Measurements from ENCODE around the gene DDX6. TPM values are rescaled to one million over a fixed set of nuclear protein-coding genes. Genes with fewer than 3 reads are reported as not detected.

Gene DDX6
- total RNA-seq, result 74.2 and 104 TPM in 2 replicates

GRCh38 chr11:118791111-118791960 lies at the start of gene DDX6:
DDX6 (minus strand) TSS chr11:118791164; CDS start chr11:118786251, 4,913 bp downstream.

Other genes starting within 250 kb of the DDX6 start
- gene IFT46, start 225.2 kb downstream of the DDX6 start, total RNA-seq, result 22.8 and 24.5 TPM in 2 replicates
- gene ARCN1, start 218.8 kb downstream of the DDX6 start, total RNA-seq, result 140 and 183 TPM in 2 replicates
- gene PHLDB1, start 183.5 kb downstream of the DDX6 start, total RNA-seq, result 48.4 and 108 TPM in 2 replicates
- gene TREH, start 111.5 kb downstream of the DDX6 start, total RNA-seq, result not detected in 2 replicates
- gene CXCR5, start 92.7 kb upstream of the DDX6 start, total RNA-seq, result not detected in 2 replicates
- 20.8 and 29.3 TPM in 2 replicates for gene BCL9L, start 134.8 kb upstream of the DDX6 start, total RNA-seq
- not detected in 2 replicates for gene UPK2, start 165.1 kb upstream of the DDX6 start, total RNA-seq
- not detected in 2 replicates for gene FOXR1, start 180.6 kb upstream of the DDX6 start, total RNA-seq
- gene CENATAC, start 207.0 kb upstream of the DDX6 start, total RNA-seq, result 20.6 and 21.8 TPM in 2 replicates
- 746 and 870 TPM in 2 replicates for gene RPS25, start 227.2 kb upstream of the DDX6 start, total RNA-seq
- 112 and 118 TPM in 2 replicates for gene TRAPPC4, start 227.6 kb upstream of the DDX6 start, total RNA-seq
- 6.0 and 7.3 TPM in 2 replicates for gene SLC37A4, start 239.7 kb upstream of the DDX6 start, total RNA-seq